ENCODE results near the gene NKAIN4. TPM values are rescaled to one million over a fixed set of nuclear protein-coding genes. Genes with fewer than 3 reads are reported as not detected.

NKAIN4 gene
- total and polyA plus RNA-seq, 12 donors = 0.04 TPM; not detected in 11

- TF ChIP-seq CTCF (IDR thresholded peaks at IDR 0.05) = no peak
- peaks cover 0 to 14% (median 3%) of the 10 kb centered on the region in 9 donors for H3K36me3 ChIP-seq
- no peak for ATAC-seq
- H3K4me3 ChIP-seq = no peak overlapping the region
- H3K4me1 ChIP-seq = peaks cover 0 to 10% (median 0%) of the 10 kb centered on the region in 9 donors
- intact Hi-C loops (cut with DNase I) = no loop called here
- H3K9me3 ChIP-seq = no peaks in the 10 kb centered on the region
- H3K27me3 ChIP-seq = peaks cover 8 to 59% (median 46%) of the 10 kb centered on the region in 7 donors
- peak in 1 of 2 donors; percentile 13 for DNase-seq
- 55 to 63% methylated on average over 11 of the region's 11 CpGs for WGBS, 2 donors
- no peak overlapping the region for H3K27ac ChIP-seq
These were observed 39.2 kb upstream of the NKAIN4 start for GRCh38 chr20:63293456-63293855.

GRCh38 chr20:63292904-63293303 is 38.6 kb upstream of the NKAIN4 start, which contains the start of gene COL20A1:
Gene COL20A1 (plus strand): TSS chr20:63293186. CDS start chr20:63295108, 1,922 bp downstream.
- no peak for ATAC-seq
- Histone ChIP-seq H3K4me3 (no peak within 1 kb of the TSS), H3K36me3 (peaks cover 0 to 19% (median 4%) of the 10 kb centered on the region in 9 donors), H3K27me3 (peaks cover 8 to 54% (median 42%) of the 10 kb centered on the region in 7 donors), H3K9me3 (no peaks in the 10 kb centered on the region), H3K4me1 (peaks cover 0 to 10% (median 0%) of the 10 kb centered on the region in 9 donors), H3K27ac (no peak within 1 kb of the TSS)
- intact Hi-C loops (cut with DNase I) = no loop called here
- peak in 1 of 2 donors; percentile 3 for DNase-seq
- 27 to 45% methylated on average over 7 of the region's 7 CpGs for WGBS, 2 donors
- TF ChIP-seq CTCF (IDR thresholded peaks at IDR 0.05) = no peak

GRCh38 chr20:63292292-63292701 is 38.0 kb upstream of the NKAIN4 start:
- Histone ChIP-seq H3K4me1 (peaks cover 0 to 10% (median 0%) of the 10 kb centered on the region in 9 donors), H3K9me3 (no peaks in the 10 kb centered on the region), H3K4me3 (no peak overlapping the region), H3K27me3 (peaks cover 5 to 48% (median 36%) of the 10 kb centered on the region in 7 donors), H3K36me3 (peaks cover 0 to 25% (median 4%) of the 10 kb centered on the region in 9 donors), H3K27ac (no peak overlapping the region)
- 80 to 83% methylated on average over 16 of the region's 16 CpGs for WGBS, 2 donors
- DNase-seq (peak in 1 of 2 donors; percentile 10), ATAC-seq (no peak)
- intact Hi-C loops (cut with DNase I) = no loop called here
- no peak for TF ChIP-seq CTCF (IDR thresholded peaks at IDR 0.05)

DNA sequence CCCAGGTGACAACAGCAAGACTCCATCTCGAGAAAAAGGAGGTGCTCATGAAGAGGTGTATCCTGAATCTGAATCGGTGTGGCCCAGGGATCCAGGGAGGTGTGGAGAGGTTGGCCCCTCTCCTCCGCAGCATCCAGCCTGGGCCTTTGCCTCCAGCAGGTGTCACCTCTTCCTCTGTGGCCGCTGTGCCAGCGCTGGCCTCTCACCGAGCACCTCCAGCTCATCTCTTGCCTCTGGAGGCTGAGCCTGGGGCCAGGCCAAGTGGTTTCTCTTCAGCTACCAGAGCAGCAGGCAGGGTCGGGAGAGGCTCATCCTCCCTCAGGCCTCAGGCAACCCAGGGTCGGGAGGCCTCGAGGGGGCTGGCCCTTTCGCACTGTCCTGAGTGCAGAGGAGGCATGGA is 37.5 kb upstream of the NKAIN4 start:
- 76 to 79% methylated on average over 10 of the region's 10 CpGs for WGBS, 2 donors
- intact Hi-C loops (cut with DNase I) = no loop called here
- no peak for TF ChIP-seq CTCF (IDR thresholded peaks at IDR 0.05)
- peak in 1 of 2 donors; percentile 8 for DNase-seq
- no peak overlapping the region for H3K27ac ChIP-seq
- no peak overlapping the region for H3K4me3 ChIP-seq
- H3K36me3 ChIP-seq = peaks cover 0 to 30% (median 4%) of the 10 kb centered on the region in 9 donors
- peaks cover under 1 to 43% (median 31%) of the 10 kb centered on the region in 7 donors for H3K27me3 ChIP-seq
- peaks cover 0 to 10% (median 0%) of the 10 kb centered on the region in 9 donors for H3K4me1 ChIP-seq
- ATAC-seq = no peak
- no peaks in the 10 kb centered on the region for H3K9me3 ChIP-seq

Data from heart right ventricle (tissue), 16 donors.